Transverse colon (tissue), 4 donors: Measurements from ENCODE around the gene PPP1R37.

Experiments used
- EP300 ChIP-seq: sonication (generic); formaldehyde crosslinking; IDR thresholded peaks from one replicate; pipeline ENCODE4 v1.6.1; 2017; ENCODE audit warnings: antibody characterized with exemption, low read depth
- POLR2A ChIP-seq: fragments of 450-650 bp; IDR thresholded peaks from one replicate; pipeline ENCODE4 v1.6.1; 2016; ENCODE audit warnings: antibody characterized with exemption, mild to moderate bottlenecking, moderate library complexity
- POLR2AphosphoS5 ChIP-seq, 3 donors: sonication (generic); formaldehyde crosslinking; IDR thresholded peaks; one replicate each; pipeline ENCODE4 v1.6.1; 2016; ENCODE audit warnings: antibody characterized with exemption in 3 of 3
- TF ChIP-seq, protein P1 (sequence below), 5 experiments: fragments of 200-600 bp in 3 of 5; fragments of 450-650 bp in 2 of 5; sonication (generic) in 3 of 5; IDR thresholded peaks; 1 replicate in 2 of 5; 2 replicates in 3 of 5; pipeline ENCODE4 v1.5.1; 2016 to 2017; ENCODE audit warnings: antibody characterized with exemption in 5 of 5, inconsistent platforms in 3 of 5, mild to moderate bottlenecking in 2 of 5, moderate library complexity in 1 of 5

DNA sequence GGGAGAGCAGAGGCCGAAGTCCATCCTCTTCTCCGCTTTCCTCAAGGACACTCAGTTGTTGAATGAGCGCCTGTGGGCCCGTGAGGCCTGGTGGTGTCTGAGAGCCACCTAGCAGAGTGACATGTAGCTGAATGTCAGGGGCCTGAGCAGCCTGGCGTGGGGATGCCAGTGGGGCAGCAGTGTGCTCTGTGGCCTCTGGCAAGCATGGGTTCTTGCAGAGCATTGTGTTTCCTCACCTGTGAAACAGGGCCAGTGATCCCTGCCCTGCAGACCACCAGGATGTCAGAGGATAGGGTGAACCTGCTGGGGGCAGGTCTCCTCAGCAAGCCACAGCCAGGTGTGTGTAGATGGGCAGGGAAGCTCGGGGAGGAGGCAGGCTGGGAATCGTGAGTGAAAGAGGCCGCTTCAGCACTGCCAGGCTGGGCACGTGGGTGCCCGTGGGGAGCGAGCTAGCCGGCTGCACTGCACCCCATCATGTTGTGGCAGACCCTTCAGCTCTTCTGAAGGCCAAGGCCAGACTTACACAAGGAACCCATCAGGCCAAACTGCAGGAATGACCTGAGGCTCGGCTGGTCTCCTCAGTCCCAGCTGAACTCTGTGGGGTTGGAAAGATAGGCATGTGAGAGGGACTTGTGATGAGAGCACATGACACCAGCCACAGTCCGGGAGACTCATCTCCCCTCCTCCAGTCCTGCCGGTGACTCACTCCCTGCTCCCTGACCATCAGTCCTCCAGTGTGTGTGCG is 5.0 kb downstream of the PPP1R37 start:
- TF ChIP-seq POLR2A (no peak), POLR2AphosphoS5 (IDR thresholded peaks at IDR 0.05) (no peak), EP300 (no peak)
- TF ChIP-seq, protein P1, sequence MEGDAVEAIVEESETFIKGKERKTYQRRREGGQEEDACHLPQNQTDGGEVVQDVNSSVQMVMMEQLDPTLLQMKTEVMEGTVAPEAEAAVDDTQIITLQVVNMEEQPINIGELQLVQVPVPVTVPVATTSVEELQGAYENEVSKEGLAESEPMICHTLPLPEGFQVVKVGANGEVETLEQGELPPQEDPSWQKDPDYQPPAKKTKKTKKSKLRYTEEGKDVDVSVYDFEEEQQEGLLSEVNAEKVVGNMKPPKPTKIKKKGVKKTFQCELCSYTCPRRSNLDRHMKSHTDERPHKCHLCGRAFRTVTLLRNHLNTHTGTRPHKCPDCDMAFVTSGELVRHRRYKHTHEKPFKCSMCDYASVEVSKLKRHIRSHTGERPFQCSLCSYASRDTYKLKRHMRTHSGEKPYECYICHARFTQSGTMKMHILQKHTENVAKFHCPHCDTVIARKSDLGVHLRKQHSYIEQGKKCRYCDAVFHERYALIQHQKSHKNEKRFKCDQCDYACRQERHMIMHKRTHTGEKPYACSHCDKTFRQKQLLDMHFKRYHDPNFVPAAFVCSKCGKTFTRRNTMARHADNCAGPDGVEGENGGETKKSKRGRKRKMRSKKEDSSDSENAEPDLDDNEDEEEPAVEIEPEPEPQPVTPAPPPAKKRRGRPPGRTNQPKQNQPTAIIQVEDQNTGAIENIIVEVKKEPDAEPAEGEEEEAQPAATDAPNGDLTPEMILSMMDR (IDR thresholded peaks at IDR 0.05): no peak
